Tongue (tissue), 2 donors: Measurements from ENCODE around the gene PGM1. TPM values are rescaled to one million over a fixed set of nuclear protein-coding genes. Genes with fewer than 3 reads are reported as not detected.
"Not testable (repeated sequence)": the region's sequence is repeated elsewhere in the genome, so short reads cannot be mapped to it uniquely, and the experiment has no call there.

Experiments
- DNase-seq: peaks from one replicate; pipeline ENCODE4 v3.0.0-alpha.2; 2015
- total RNA-seq: library from RNA; depleted of rRNA; stranded (reverse); fragments of >200 nt; gene quantifications from one replicate; pipeline ENCODE4 v1.2.3, GENCODE V29; 2014

The PGM1 gene
- total RNA-seq, result 152 TPM

GRCh38 chr1:63593303-63593885, at the start of gene PGM1:
Gene PGM1, plus strand, starts transcription at chr1:63593411. Its CDS starts 78 bp downstream, at chr1:63593489.
- DNase-seq, result peak; percentile 87

GRCh38 chr1:63545780-63546179, 47.4 kb upstream of the PGM1 start:
- no peak for DNase-seq

GRCh38 chr1:63547621-63548294, 45.5 kb upstream of the PGM1 start:
- DNase-seq, result no peak

- no peak for DNase-seq
Measured at GRCh38 chr1:63548303-63548702, 44.9 kb upstream of the PGM1 start.

- DNase-seq, result no peak
Measured at GRCh38 chr1:63548877-63549276, 44.3 kb upstream of the PGM1 start.

- DNase-seq, result no peak
Measured at GRCh38 chr1:63555480-63555879, 37.7 kb upstream of the PGM1 start.

GRCh38 chr1:63557365-63557987, 35.7 kb upstream of the PGM1 start:
- peak; percentile 29 for DNase-seq

GRCh38 chr1:63559357-63559756, 33.9 kb upstream of the PGM1 start:
- no peak for DNase-seq

DNA sequence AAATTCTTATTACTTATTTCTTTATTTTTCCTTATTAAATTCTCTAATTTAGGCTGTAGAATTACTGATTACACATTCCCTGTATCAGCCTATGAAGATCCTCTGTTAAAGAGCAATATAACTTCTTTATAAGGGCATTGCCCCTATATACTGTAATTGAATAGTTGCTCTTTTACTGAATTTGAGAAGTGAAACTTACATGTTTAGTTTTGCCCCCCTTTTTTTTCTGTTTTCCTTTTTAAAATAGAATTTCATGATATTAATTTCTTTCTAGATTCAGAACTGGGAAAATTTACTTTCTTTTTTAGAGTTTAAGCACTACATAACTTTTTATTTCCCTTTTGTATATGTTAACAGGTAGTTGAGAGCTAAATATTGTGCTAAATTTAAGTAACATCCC, 29.5 kb upstream of the PGM1 start:
- DNase-seq, result no peak

- DNase-seq, result no peak
Measured at GRCh38 chr1:63569068-63569467, 24.1 kb upstream of the PGM1 start.

DNA sequence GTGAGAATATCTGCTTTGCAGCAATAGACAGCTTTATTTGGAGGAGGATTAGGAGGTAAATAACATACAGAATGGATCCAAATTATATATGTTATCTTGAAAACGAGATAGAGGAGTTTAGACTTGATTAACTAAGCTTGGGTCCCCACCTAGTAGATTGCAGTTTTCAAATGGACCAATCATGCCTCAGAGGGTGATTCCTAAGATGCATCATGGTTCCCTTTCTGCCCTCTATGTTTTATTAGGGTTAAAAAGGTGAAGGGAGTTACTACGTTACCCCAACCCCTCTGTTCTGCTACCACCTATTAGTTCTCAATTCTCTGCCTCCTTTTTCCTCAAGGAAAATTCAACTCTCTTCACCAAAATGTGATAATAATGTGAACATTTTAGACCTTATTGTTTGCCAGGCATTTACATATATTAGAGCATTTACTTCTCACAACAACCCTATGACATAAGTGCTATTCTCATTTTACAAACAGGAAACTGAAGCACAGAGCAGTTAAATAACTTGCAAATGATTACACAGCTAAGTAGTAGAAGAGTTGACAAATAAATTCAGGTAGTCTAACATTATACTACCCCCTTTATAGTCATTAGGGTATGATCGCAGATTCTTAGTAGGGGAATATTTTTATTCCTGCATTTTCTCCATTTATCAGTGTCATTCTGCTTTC, 23.4 kb upstream of the PGM1 start:
- no peak for DNase-seq

DNA sequence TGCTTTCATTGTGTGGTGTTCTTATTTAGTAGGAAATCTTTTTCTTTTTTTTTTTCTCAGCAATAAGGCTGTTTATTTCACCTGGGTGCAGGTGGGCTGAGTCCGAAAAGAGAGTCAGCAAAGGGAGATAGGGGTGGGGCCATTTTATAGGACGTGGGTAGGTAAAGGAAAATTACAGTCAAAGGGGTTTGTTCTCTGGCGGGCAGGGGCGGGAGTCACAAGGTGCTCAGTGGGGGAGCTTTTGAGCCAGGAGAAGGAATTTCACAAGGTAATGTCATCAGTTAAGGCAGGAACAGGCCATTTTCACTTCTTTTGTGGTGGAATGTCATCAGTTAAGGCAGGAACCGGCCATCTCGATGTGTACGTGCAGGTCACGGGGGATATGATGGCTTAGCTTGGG, 20.5 kb upstream of the PGM1 start:
- not testable (repeated sequence) for DNase-seq

DNA sequence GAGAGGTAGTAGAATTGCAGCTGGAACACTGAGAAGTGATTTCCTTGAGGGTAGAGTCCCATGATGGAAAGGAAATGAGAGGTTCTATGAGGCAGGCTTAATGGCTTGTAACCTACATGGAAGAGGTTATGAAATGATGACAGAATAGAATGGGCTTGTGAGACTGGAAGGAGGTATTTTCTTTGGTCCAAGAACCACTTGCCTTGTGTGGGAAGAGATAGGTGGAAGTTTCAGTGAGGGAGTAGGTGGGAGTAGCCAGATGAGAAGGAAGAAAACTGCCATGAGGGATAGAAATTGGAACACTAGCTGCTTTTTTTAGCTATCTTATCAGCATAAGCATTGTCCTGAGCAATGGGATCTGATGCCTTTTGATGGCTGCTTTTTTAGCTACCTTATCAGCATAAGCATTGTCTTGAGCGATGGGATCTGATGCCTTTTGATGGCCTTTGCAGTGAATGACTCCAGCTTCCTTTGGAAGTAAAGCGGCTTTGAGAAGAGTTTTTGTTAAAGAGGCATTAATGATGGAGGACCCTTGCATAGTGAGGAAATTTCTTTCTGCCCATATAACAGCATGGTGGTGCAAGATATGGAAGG, 18.9 kb upstream of the PGM1 start:
- DNase-seq, result not testable (repeated sequence)

- peak; percentile 63 for DNase-seq
Measured at GRCh38 chr1:63575340-63575826, 17.8 kb upstream of the PGM1 start.

- DNase-seq, result not testable (repeated sequence)
Measured at GRCh38 chr1:63586326-63586725, 6.9 kb upstream of the PGM1 start.

GRCh38 chr1:63590166-63590560, 3.0 kb upstream of the PGM1 start:
- DNase-seq, result peak; percentile 32

DNA sequence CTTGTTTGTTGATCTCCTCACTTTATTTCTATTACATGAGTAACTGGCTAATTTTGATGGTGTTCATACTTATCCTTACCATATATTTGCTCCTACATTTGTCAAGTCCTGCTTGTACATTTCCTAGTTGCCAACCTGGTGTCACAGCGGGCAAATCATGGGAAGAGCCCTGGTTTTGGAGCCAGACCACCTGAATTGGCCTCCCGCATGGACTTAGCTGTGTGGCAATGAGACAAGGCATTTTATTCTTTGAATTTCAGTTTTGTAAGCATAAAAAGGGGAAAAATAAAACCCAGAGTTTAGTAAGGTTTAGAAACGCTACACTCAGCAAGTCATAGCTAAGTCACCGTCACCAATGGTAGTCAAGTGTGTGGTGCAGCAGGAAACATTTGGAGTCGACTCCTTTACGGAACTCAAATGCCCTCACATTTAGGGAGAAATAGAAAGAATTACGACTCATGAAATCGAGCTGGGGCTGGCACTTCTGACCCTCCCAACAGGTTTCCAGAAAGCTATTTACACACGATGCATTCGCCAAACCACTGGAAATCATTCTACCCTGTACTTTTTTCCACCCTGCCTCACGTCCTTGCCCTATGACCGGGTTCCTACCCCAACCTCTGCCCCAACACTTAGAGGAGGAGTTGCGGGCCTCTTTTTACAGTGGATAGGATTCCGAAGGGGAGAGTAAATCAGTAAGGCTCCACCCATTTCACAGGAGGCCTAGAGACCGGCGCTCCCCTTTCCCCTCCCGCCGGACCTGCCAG, 492 bp upstream of the PGM1 start:
- no peak for DNase-seq

DNA sequence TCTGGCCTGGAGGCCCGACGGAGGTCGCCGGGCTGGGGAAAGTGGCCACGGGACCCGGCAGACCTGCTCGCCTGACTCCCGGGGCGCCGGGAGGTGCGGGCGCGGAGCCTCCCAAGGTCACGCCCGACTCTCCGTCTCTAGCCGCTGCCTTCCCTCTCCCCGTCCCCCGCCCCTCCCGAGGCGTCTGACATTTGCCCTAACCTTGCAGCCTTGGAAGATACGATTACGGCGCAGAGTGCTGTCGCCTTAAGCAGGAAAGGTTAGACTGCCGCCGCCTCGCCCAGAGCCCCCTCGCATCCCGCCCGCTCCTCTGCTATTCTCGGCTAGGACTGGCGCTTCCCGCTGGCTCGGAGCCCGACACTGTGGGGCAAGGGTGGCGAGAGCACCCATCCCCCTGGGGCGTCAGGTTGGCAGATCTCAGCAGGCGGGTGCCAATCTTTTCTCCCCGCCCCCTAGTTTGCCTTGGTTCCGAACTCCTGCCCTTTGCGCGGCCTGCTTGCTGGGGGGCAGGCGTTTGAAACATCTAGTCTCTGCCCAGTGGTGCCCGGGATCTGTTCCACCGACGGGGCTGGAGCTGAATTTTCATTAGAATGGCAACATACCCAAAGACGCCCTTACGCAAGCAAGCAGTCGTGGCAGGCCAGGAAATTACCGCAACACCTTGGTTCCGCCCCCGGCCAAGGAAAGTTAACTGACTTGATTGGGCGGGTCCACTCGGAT, 835 bp downstream of the PGM1 start:
- DNase-seq, result peak; percentile 71

DNA sequence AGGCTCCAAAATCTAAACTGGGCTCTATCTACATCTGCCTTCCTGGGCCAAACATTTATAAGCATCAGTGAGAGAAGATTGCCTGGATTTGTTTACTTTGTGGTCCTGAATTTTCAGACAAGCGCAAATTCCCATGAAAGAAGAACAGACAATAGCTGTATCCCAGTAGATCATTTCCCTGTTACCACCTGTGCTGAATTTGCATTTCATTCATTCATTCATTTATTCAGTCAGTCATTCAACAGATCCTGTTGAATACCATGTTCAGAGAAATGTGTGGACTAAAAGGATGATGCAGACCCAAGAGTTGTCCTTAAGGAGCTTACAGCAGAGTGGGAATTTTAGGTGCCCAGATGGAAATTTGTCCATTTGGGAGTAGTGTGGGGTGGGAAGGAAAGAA, 2.2 kb downstream of the PGM1 start:
- no peak for DNase-seq

GRCh38 chr1:63599799-63600198, 6.6 kb downstream of the PGM1 start:
- DNase-seq, result no peak

GRCh38 chr1:63600248-63600647, 7.0 kb downstream of the PGM1 start:
- DNase-seq, result no peak
